GM18499 (cell line): ENCODE measurements around the gene CAMK2G.
"Not testable (repeated sequence)": the region's sequence is repeated elsewhere in the genome, so short reads cannot be mapped to it uniquely, and the experiment has no call there.

Experiments
- ATAC-seq: cut with Tn5 transposase; IDR thresholded peaks from one replicate; pipeline ENCODE4 v1.9.1; 2021; ENCODE audit warnings: moderate number of reproducible peaks; ENCODE audit not compliant: insufficient read depth, unreplicated experiment

Gene CAMK2G

DNA sequence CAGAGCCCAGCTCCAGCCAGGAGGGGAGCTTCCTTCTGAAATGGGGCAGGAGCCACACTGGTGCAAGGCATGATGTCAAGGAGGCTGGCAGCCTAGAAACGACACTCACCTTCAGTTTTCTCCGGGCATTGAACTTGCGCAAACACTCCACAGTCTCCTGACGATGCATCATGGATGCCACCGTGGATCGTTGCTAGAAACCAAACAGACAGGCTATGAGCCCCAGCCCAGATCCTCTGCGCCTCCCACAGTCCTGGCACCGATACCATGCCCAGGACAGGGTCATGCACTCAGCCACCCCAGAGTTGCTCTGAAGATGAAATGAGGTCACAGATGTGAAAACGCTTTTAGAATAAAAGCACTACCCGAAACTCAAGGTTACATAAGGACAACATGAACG lies 32.0 kb downstream of the CAMK2G start:
- no peak for ATAC-seq

DNA sequence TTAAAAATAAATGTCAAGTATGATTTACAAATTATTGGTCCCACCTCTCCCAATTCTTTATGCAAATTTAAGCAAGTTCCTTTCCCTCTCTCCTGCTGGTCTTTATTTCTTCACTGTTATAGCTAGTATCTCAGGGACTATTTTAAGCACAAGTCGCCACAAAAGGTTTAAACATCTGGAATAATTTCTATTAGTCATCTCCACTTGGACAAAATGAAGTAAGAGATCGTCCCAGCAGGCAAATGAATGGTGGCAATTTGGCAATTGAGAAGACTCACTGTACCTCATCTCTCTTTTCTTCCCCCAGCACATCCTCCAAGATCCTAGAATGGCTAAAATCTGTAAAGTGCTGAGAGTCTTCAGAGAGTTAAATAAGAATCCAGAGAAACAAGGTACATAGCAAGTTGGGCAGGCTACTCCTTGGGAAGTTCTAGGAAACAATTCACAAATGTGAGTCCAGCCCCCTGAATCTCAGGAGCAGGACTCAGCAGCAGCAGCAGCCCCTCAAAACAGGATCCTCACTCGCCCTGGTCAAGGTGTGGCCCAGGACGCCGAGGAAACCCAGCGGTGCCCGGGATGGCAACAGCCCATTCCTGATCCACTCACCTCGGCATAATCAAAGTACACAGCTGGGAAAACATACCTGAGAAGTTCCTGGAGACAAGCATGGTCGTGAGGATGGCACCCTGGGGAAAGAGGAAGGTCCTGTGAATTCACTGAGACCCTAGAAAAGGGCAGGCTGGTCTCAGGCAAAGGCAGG lies 32.6 kb downstream of the CAMK2G start:
- ATAC-seq: no peak

DNA sequence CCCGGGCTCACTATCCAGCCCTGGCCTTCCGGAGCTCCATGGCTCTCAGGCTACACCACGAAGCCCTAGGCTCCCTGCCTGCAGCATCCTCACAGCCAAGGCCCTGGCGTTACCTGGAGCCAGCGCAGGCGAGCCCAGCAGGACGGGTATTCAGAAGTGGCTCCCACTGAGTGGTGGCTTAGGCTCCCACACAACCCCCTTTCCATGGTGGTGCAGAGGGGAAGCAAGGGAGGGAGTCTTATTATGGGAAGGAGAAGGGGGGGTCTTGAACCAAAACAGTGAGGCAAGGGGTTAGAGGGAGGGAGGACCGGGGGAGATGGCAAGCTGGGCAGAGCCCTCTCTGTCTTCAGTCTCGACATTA lies 33.3 kb downstream of the CAMK2G start:
- ATAC-seq: no peak

GRCh38 chr10:73840403-73841060 lies 33.8 kb downstream of the CAMK2G start:
- no peak for ATAC-seq

- ATAC-seq: no peak
Measured at GRCh38 chr10:73840056-73840402, 34.3 kb downstream of the CAMK2G start.

GRCh38 chr10:73839276-73839966 lies 34.9 kb downstream of the CAMK2G start:
- ATAC-seq: no peak

GRCh38 chr10:73838827-73839226 lies 35.5 kb downstream of the CAMK2G start:
- no peak for ATAC-seq

- no peak for ATAC-seq
Measured at GRCh38 chr10:73838008-73838567, 36.3 kb downstream of the CAMK2G start.

GRCh38 chr10:73837072-73837471 lies 37.3 kb downstream of the CAMK2G start:
- ATAC-seq: no peak

DNA sequence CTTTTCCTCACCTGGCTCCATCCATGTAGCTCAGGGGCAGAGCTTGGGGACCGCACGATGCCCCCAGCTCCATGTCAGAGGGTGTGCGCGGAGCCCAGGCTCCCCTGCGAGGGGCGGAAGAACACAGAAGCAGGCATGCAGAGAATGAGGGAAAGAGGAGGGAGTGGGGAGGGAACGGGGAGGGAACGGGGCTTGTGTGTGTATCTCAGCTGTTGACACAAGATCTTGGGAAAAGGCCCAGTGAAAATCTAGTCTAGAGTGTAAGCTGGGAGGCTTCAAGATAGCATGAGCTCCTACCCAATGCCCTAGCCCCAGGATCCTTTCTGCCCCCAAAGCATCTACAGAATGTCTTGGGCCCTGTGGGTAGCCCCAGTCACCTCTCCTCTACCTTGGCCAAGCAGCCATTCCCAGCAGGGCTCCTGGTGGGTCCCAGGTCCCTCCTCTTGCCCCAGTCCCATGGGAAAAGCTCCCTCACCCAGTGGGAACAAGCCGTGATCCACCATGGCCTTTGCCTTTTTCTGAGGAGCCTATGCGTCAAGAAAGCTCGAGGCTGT lies 37.9 kb downstream of the CAMK2G start:
- no peak for ATAC-seq

DNA sequence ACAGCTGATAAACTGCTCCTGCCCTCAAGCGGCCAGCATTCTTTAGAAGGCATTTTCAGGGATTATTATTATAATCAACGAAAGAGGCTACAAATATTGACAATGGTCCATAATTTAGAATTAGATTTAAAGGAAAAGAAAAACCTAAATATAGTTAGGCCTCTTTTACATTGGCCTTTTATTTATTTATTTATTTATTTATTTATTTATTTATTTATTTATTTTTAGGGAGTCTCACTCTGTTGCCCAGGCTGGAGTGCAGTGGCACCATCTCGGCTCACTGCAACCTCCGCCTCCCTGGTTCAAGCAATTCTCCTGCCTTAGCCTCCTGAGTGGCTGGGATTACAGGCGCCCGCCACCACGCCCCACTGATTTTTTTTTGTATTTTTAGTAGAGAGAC lies 45.3 kb downstream of the CAMK2G start:
- ATAC-seq: not testable (repeated sequence)

GRCh38 chr10:73828161-73828560 lies 46.2 kb downstream of the CAMK2G start:
- ATAC-seq: no peak

GRCh38 chr10:73827346-73828089 lies 46.8 kb downstream of the CAMK2G start:
- no peak for ATAC-seq

DNA sequence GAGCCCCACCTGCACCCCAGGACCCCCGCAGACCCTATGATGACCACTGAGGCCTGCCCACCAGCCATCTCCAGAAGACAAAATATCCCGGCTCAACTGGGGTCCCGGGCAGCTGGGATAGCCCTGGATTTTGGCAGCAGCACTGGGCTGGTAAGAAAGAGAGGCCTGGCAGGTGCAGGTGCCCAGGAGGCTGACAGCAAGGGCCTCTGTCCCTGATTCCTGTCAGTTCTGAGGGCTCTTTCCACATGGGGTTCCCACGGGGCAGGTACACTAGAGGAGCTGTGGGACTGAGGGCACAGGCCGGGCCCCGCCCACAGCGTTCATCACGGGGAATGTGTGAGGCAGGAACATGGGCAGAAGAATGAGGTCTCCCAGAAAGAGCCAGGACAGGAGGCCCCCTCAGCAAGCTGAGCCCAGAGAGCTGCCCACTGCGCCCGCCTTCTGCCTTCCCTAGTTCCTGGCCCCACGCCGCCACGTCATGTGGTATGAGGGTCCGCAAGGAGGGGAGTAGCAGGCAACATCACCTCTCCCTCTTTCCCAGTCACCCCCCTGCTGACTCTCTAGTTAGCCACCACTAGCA lies 50.1 kb downstream of the CAMK2G start:
- ATAC-seq: no peak

GRCh38 chr10:73823391-73823790 lies 51.0 kb downstream of the CAMK2G start:
- ATAC-seq: no peak

- ATAC-seq: no peak
Measured at GRCh38 chr10:73819513-73820093, 54.8 kb downstream of the CAMK2G start.

GRCh38 chr10:73819081-73819480 lies 55.3 kb downstream of the CAMK2G start:
- ATAC-seq: no peak

GRCh38 chr10:73818402-73818801 lies 56.0 kb downstream of the CAMK2G start:
- no peak for ATAC-seq

DNA sequence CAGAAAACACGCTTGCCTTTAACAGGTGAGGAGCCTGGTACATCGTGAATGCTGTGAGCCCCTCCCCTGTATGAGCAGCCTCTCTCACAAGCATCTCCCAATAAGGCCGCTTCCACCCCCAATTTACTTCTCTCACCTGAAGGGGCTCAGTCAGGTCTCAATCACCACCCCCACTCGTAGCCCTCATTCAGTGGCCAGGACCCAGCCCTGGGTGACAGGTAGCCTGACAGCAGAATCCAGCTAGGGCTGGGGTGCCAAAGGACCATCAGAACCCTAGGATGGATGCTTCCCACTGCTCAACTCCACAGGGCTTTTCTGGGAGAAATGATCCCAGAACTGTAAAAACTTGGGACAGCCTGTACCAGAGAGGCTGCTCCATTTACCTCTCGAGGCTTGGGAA lies 56.5 kb downstream of the CAMK2G start:
- ATAC-seq: no peak
